ENCODE data around the gene ADAM8. TPM values are rescaled to one million over a fixed set of nuclear protein-coding genes. Genes with fewer than 3 reads are reported as not detected.

The ADAM8 gene
- total and polyA plus RNA-seq, 10 of the 15 experiments (the other 5 are each of a cell fraction or from before 2014, with no cell fraction given): 0.37 to 92.7 (median 21.7) TPM

DNA sequence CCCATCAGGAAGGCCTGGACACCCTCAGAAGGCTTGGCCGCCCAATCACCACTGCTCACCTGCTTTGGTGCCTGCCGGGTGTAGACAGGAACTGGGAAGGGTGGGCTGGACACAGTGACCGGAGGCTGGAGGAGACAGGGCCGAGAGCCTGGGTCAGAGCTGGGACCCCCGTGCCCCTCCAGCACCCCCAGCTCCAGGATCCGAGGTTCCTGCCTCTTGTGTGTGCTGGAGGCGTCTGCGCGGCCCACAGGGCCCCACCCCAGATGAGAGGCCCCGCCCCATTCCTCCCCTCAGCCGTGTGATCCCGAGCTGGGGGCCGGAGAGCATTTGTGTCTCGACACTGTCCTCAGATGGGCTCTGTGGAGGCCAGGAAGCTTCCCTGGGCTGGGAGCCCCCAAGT is 9.4 kb downstream of the ADAM8 start:
- no peak overlapping the region for H3K9ac ChIP-seq (ENCODE audit: control insufficient read depth, insufficient read depth, low read length)
- TF ChIP-seq HCFC1 (IDR thresholded peaks at IDR 0.05; ENCODE audit: low read length) (no peak), KDM1A (IDR thresholded peaks at IDR 0.05; ENCODE audit: borderline replicate concordance) (no peak), RBBP5 (conservative IDR thresholded peaks at IDR 0.05) (no peak), RB1 (IDR thresholded peaks at IDR 0.05; ENCODE audit: borderline replicate concordance) (no peak), FOXM1 (IDR thresholded peaks at IDR 0.05; ENCODE audit: low read depth, low read length) (no peak), ZNF24 (IDR thresholded peaks at IDR 0.05) (no peak), CHD4 (IDR thresholded peaks at IDR 0.05) (no peak), ZNF217 (IDR thresholded peaks at IDR 0.05) (no peak), NR2C2 (IDR thresholded peaks at IDR 0.05; ENCODE audit: borderline replicate concordance, control insufficient read depth, insufficient read length, low read depth) (no peak), JUNB (IDR thresholded peaks at IDR 0.05) (no peak), ZNF384 (IDR thresholded peaks at IDR 0.05; ENCODE audit: borderline replicate concordance, low read depth, low read length) (no peak)
- TF ChIP-seq, protein P1, sequence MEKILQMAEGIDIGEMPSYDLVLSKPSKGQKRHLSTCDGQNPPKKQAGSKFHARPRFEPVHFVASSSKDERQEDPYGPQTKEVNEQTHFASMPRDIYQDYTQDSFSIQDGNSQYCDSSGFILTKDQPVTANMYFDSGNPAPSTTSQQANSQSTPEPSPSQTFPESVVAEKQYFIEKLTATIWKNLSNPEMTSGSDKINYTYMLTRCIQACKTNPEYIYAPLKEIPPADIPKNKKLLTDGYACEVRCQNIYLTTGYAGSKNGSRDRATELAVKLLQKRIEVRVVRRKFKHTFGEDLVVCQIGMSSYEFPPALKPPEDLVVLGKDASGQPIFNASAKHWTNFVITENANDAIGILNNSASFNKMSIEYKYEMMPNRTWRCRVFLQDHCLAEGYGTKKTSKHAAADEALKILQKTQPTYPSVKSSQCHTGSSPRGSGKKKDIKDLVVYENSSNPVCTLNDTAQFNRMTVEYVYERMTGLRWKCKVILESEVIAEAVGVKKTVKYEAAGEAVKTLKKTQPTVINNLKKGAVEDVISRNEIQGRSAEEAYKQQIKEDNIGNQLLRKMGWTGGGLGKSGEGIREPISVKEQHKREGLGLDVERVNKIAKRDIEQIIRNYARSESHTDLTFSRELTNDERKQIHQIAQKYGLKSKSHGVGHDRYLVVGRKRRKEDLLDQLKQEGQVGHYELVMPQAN (conservative IDR thresholded peaks at IDR 0.05): no peak
- TF ChIP-seq, protein P2, sequence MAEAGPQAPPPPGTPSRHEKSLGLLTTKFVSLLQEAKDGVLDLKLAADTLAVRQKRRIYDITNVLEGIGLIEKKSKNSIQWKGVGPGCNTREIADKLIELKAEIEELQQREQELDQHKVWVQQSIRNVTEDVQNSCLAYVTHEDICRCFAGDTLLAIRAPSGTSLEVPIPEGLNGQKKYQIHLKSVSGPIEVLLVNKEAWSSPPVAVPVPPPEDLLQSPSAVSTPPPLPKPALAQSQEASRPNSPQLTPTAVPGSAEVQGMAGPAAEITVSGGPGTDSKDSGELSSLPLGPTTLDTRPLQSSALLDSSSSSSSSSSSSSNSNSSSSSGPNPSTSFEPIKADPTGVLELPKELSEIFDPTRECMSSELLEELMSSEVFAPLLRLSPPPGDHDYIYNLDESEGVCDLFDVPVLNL (IDR thresholded peaks at IDR 0.05; ENCODE audit: low read depth, low read length): no peak
- TF ChIP-seq, protein P3, sequence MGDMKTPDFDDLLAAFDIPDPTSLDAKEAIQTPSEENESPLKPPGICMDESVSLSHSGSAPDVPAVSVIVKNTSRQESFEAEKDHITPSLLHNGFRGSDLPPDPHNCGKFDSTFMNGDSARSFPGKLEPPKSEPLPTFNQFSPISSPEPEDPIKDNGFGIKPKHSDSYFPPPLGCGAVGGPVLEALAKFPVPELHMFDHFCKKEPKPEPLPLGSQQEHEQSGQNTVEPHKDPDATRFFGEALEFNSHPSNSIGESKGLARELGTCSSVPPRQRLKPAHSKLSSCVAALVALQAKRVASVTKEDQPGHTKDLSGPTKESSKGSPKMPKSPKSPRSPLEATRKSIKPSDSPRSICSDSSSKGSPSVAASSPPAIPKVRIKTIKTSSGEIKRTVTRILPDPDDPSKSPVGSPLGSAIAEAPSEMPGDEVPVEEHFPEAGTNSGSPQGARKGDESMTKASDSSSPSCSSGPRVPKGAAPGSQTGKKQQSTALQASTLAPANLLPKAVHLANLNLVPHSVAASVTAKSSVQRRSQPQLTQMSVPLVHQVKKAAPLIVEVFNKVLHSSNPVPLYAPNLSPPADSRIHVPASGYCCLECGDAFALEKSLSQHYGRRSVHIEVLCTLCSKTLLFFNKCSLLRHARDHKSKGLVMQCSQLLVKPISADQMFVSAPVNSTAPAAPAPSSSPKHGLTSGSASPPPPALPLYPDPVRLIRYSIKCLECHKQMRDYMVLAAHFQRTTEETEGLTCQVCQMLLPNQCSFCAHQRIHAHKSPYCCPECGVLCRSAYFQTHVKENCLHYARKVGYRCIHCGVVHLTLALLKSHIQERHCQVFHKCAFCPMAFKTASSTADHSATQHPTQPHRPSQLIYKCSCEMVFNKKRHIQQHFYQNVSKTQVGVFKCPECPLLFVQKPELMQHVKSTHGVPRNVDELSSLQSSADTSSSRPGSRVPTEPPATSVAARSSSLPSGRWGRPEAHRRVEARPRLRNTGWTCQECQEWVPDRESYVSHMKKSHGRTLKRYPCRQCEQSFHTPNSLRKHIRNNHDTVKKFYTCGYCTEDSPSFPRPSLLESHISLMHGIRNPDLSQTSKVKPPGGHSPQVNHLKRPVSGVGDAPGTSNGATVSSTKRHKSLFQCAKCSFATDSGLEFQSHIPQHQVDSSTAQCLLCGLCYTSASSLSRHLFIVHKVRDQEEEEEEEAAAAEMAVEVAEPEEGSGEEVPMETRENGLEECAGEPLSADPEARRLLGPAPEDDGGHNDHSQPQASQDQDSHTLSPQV (IDR thresholded peaks at IDR 0.05): no peak
- TF ChIP-seq, protein P4, sequence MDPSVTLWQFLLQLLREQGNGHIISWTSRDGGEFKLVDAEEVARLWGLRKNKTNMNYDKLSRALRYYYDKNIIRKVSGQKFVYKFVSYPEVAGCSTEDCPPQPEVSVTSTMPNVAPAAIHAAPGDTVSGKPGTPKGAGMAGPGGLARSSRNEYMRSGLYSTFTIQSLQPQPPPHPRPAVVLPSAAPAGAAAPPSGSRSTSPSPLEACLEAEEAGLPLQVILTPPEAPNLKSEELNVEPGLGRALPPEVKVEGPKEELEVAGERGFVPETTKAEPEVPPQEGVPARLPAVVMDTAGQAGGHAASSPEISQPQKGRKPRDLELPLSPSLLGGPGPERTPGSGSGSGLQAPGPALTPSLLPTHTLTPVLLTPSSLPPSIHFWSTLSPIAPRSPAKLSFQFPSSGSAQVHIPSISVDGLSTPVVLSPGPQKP (IDR thresholded peaks at IDR 0.05; ENCODE audit: low read depth, low read length): no peak

More for the DNA sequence above, 9.4 kb downstream of the ADAM8 start:
- Histone ChIP-seq H3K79me2 (ENCODE audit: control insufficient read depth, insufficient read depth, low read length) (no peaks in the 10 kb centered on the region), H3K4me2 (ENCODE audit: control insufficient read depth, insufficient read depth) (no peak overlapping the region), H3K4me3 (no peak overlapping the region), H3K27ac (ENCODE audit: control insufficient read depth, insufficient read depth) (no peak overlapping the region), H3K9me3 (replicated peaks; ENCODE audit: control insufficient read depth, insufficient read depth, low read length) (no peaks in the 10 kb centered on the region), H3K27me3 (replicated peaks in 1 of 2; ENCODE audit: control insufficient read depth in 2 of 2, insufficient read depth in 2 of 2, low read length in 1 of 2) (no peaks in the 10 kb centered on the region), H4K20me1 (ENCODE audit: control insufficient read depth, insufficient read depth) (no peaks in the 10 kb centered on the region), H3K4me1 (ENCODE audit: control insufficient read depth, insufficient read depth, low read length) (no peaks in the 10 kb centered on the region), H3K36me3 (ENCODE audit: control insufficient read depth in 2 of 2, insufficient read depth in 2 of 2, low read length in 1 of 2) (peaks cover 10 to 29% of the 10 kb centered on the region in 2 experiments), H2AFZ (ENCODE audit: control insufficient read depth, low read depth, low read length) (no peak overlapping the region)
- intact Hi-C loops (cut with micrococcal nuclease; ENCODE audit: unreplicated experiment) (no loop called here), in situ Hi-C loops (cut with MboI) (no loop called here)
- DNase-seq (ENCODE audit: low read depth, low spot score) (no peak), FAIRE-seq (no peak), ATAC-seq (no peak)
- SMC1A ChIA-PET (ENCODE audit: uncharacterized antibody, unreplicated experiment): no interaction called here
- RAD21 ChIA-PET (ENCODE audit: unreplicated experiment): no interaction called here
- CTCF ChIA-PET: no interaction called here
- POLR2A ChIA-PET: no interaction called here
- 87% methylated on average over 9 of the region's 14 CpGs for WGBS (ENCODE audit: insufficient coverage, insufficient replicate concordance, low lambda C conversion rate, missing lambda C conversion rate)
- BruUV-seq (replicated peaks): no TSS peak
